ENCODE data around the gene MPPED2. TPM values are rescaled to one million over a fixed set of nuclear protein-coding genes. Genes with fewer than 3 reads are reported as not detected.

MPPED2 gene
- total RNA-seq, 1 experiment from 2014 or later, result not detected

DNA sequence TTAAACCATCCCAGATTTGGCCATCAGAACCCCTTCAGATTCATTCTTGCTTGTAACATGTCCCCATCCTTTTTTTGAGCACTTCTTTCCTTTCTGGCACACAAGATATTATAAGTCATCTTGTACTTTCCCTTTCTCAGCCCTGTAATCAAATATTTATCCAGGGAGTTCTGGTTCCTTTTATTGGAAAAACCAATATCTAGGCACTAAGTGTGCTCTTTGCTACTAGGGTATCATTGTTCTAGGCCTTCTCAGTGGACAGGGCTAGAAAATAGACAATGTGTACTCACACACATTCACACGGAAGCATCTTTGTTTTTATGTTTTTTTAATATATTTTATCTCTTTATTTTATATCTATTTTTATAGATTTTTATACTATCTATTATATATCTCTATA lies 216.0 kb downstream of the MPPED2 start:
- DNase-seq (ENCODE audit: extremely low read depth, low read depth), result no peak

DNA sequence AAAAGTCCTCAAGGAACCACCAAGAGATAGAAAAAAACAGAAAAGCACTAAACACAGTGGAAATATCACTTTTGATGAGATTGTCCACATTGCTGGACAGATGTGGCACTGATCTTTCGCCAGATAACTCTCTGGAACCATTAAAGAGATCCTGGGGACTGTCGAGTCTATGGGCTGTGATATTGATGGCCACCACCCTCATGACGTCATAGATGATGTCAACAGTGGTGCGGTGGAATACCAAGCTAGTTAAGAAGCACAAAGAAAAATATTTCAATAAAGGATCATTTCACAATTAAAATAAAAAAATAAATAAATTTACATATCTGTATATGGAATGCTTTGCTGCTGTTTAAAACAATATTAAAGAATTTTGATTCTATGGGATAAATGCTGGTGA lies 217.8 kb downstream of the MPPED2 start:
- no peak for DNase-seq (ENCODE audit: extremely low read depth, low read depth)

DNA sequence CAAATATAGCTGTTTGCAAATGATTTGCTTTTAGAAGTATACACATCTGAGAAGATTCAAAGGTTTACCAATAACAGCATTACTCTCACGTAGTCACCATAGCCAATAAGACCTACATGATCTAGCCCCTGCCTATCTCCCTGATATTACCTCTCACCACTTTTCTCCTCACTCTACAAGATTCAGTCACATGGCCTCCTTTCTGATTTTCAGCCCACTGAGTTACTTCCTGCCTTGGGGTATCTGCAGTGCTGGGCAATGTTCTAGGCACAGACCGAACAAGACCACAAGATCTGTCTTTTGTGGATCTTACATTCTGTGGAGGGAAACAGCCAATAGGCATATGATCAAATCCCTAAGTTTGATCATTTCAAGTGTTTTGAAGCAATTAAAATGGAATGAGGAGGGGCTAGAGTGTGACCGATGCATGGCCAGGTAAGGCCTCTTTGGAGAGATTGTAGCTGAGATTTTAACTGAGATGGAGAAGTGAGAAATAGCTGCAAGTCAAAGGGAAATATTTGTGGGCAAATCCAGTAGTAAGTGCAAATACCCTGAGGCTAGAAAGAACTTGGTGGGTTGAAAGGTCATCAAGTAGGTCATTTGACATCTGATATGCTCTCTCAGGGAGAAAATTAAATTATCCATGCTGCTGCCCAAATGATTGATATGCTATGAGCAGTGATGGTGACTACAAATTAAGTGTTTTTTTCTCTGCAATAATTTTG lies 220.2 kb downstream of the MPPED2 start:
- no peak for DNase-seq (ENCODE audit: extremely low read depth, low read depth)

DNA sequence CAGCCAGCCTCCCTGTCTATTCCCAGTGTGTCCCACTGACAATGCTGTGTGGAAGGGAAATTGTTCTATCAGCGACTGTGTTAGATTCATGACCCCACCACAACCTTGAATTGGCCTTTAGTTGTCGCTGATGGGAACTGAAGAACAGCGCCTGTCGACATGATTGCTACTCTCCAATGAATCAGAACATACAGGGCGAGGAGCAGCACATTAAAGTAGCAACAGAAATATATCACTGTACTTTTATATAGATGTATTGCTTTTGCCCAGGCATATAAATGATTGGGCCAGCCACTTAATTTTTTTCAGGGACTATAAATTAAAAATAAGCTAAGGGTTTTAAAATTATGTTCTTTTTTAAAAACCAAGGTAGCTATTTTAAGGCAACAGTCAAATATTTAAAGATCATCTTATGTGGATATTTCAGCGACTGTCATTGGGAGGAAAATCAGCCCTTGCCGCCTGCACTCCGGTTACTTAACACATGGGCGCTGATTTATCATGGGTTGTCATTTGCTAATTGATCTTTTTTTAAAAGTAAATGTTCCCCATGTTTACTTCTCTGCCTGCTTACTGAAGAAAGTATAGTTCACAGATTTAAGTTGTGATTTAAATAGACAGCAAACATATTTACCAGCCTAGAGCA lies 221.2 kb downstream of the MPPED2 start:
- no peak for DNase-seq (ENCODE audit: extremely low read depth, low read depth)

DNA sequence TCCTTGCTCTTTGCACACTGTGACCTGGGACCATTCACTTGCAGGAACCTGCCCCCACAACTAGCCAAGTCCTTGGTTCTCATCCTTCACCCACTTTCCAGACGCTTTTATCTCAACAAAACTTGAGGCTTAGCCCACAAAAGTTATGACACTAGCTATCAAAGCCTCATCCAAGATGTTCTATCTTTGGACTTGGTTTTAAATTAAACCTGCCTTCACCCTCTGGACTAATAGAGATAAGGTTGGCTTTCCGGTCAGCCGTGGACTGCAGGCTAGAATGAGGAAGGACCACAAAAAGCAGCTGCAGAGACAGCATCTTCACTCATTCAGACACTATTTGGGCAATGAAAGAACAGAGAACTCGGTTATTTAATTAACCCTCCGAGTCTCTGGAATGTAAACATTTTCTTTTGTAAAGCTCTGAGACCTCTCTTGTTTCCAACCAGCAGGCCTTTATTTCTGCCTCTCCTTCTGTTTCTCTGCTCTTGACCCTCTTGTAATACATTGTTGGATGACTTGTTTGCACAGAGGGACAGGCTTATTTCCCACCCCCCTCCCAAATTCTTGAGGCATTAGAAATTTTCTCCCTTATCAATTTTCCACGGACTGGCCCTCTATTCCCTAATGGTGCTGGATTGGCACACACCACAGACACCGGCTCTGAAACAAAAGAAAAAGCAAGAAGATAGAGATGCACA lies 221.9 kb downstream of the MPPED2 start:
- DNase-seq (ENCODE audit: extremely low read depth, low read depth), result no peak

DNA sequence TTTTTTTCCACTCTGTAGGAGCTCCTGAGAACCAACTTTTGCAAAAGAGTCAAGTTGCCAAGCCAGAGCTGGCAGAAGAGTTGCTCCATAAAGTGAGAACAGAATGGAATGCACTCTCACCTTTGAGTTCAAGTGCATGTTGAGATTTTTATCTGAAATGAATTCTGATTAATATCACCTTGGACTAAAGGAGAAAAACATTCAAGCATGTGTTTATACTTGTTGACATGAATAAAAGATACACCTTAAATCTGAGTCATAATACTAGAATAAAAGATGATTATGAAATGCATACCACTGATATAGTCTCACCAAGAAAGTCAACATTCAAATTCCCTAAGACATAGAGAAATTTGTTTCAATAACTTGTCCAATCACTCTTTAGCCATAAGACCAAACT lies 225.4 kb downstream of the MPPED2 start:
- no peak for DNase-seq (ENCODE audit: extremely low read depth, low read depth)
